Endometrium (tissue), 2 donors: ENCODE results near the gene ZHX3.

ENCODE experiments used
- FAIRE-seq: peaks from 2 replicates; lab custom pipeline; 2012; peaks lifted over from hg19 to GRCh38; lab: Jason Lieb, UNC
- donor health status: control.
- donor health status: control.

The ZHX3 gene

GRCh38 chr20:41169162-41169690 is 148.3 kb downstream of the ZHX3 start:
- FAIRE-seq: no peak

GRCh38 chr20:41168281-41169161 is 149.0 kb downstream of the ZHX3 start:
- FAIRE-seq: no peak

GRCh38 chr20:41167481-41168253 is 149.9 kb downstream of the ZHX3 start:
- no peak for FAIRE-seq

GRCh38 chr20:41167118-41167470 is 150.4 kb downstream of the ZHX3 start:
- FAIRE-seq: no peak

- no peak for FAIRE-seq
These were observed 151.1 kb downstream of the ZHX3 start for GRCh38 chr20:41166201-41167117.

- no peak for FAIRE-seq
These were observed 152.3 kb downstream of the ZHX3 start for GRCh38 chr20:41165001-41165882.

- FAIRE-seq: no peak
These were observed 153.7 kb downstream of the ZHX3 start for GRCh38 chr20:41163821-41164220.

- FAIRE-seq: no peak
These were observed 155.1 kb downstream of the ZHX3 start for GRCh38 chr20:41162396-41162795.

GRCh38 chr20:41161886-41162285 is 155.6 kb downstream of the ZHX3 start:
- no peak for FAIRE-seq

GRCh38 chr20:41160686-41161085 is 156.8 kb downstream of the ZHX3 start:
- no peak for FAIRE-seq

GRCh38 chr20:41159547-41159946 is 158.0 kb downstream of the ZHX3 start:
- no peak for FAIRE-seq

GRCh38 chr20:41158082-41158625 is 159.4 kb downstream of the ZHX3 start:
- no peak for FAIRE-seq

GRCh38 chr20:41155261-41155660 is 162.3 kb downstream of the ZHX3 start:
- no peak for FAIRE-seq

GRCh38 chr20:41154436-41155176 is 162.9 kb downstream of the ZHX3 start:
- no peak for FAIRE-seq

GRCh38 chr20:41152108-41152757 is 165.3 kb downstream of the ZHX3 start:
- no peak for FAIRE-seq

- no peak for FAIRE-seq
These were observed 166.2 kb downstream of the ZHX3 start for GRCh38 chr20:41151134-41151869.

GRCh38 chr20:41150664-41151063 is 166.9 kb downstream of the ZHX3 start:
- FAIRE-seq: no peak

GRCh38 chr20:41148942-41149341 is 168.6 kb downstream of the ZHX3 start:
- no peak for FAIRE-seq

- no peak for FAIRE-seq
These were observed 169.8 kb downstream of the ZHX3 start for GRCh38 chr20:41147767-41148191.
